Measurements from ENCODE around the gene DHRS12. TPM values are rescaled to one million over a fixed set of nuclear protein-coding genes. Genes with fewer than 3 reads are reported as not detected.

Gene DHRS12
- total and polyA plus RNA-seq, 10 donors: 11.3 to 22.8 (median 16.9) TPM

DNA sequence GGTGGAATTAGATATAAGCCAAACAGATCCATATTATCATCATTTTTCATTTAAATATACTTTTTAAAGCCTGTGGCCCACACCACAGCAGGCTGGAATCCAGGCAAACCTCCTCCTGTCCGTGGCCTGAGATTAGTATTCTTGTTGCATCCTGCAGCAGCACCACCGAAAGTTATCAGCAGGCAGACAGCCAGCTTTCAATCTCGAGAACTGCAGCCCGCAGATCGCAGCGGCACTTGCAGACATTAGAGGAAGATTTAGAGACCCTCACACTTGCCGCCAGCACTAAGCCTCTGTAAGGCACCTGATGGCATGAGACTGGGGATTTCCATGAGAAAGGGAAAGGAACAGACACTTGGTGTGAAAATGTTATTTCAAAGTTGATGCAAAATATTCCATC is 7.4 kb downstream of the DHRS12 start:
- Histone ChIP-seq H3K27me3 (replicated peaks in 1 of 7) (no peaks in the 10 kb centered on the region), H3K36me3 (peaks cover 0 to 48% (median 4%) of the 10 kb centered on the region in 6 donors), H3K4me3 (no peak overlapping the region), H3K27ac (no peak overlapping the region), H3K9me3 (no peaks in the 10 kb centered on the region), H3K4me1 (peaks cover 6 to 42% (median 20%) of the 10 kb centered on the region in 6 donors)
- WGBS, 5 donors: 84 to 91% (median 88%) methylated on average over 7 of the region's 7 CpGs
- TF ChIP-seq POLR2AphosphoS5 (IDR thresholded peaks at IDR 0.05): no peak
- TF ChIP-seq POLR2A (IDR thresholded peaks at IDR 0.05): no peak
- TF ChIP-seq, protein P1, sequence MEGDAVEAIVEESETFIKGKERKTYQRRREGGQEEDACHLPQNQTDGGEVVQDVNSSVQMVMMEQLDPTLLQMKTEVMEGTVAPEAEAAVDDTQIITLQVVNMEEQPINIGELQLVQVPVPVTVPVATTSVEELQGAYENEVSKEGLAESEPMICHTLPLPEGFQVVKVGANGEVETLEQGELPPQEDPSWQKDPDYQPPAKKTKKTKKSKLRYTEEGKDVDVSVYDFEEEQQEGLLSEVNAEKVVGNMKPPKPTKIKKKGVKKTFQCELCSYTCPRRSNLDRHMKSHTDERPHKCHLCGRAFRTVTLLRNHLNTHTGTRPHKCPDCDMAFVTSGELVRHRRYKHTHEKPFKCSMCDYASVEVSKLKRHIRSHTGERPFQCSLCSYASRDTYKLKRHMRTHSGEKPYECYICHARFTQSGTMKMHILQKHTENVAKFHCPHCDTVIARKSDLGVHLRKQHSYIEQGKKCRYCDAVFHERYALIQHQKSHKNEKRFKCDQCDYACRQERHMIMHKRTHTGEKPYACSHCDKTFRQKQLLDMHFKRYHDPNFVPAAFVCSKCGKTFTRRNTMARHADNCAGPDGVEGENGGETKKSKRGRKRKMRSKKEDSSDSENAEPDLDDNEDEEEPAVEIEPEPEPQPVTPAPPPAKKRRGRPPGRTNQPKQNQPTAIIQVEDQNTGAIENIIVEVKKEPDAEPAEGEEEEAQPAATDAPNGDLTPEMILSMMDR (IDR thresholded peaks at IDR 0.05 in 8 of 11, conservative IDR thresholded peaks at IDR 0.05 in 3 of 11): no peak
- intact Hi-C loops (cut with DNase I; ENCODE audit: low total_unique reads): loop anchor here (10.0 kb wide), 1 partner anchor 362 kb away; no protein-coding TSS in a partner anchor
- no peak for DNase-seq

GRCh38 chr13:51795419-51795818 is 8.5 kb downstream of the DHRS12 start:
- Histone ChIP-seq H3K27me3 (replicated peaks in 1 of 7) (no peaks in the 10 kb centered on the region), H3K27ac (no peak overlapping the region), H3K9me3 (no peaks in the 10 kb centered on the region), H3K36me3 (peaks cover 0 to 55% (median 4%) of the 10 kb centered on the region in 6 donors), H3K4me1 (peaks cover 3 to 35% (median 17%) of the 10 kb centered on the region in 6 donors), H3K4me3 (no peak overlapping the region)
- intact Hi-C loops (cut with DNase I; ENCODE audit: low total_unique reads): loop anchor here (10.0 kb wide), 1 partner anchor 361 kb away; no protein-coding TSS in a partner anchor
- 81 to 95% (median 89%) methylated on average over 2 of the region's 2 CpGs for WGBS, 5 donors
- no peak for DNase-seq
- TF ChIP-seq, protein P1 (IDR thresholded peaks at IDR 0.05 in 8 of 11, conservative IDR thresholded peaks at IDR 0.05 in 3 of 11): no peak
- no peak for TF ChIP-seq POLR2A (IDR thresholded peaks at IDR 0.05)
- no peak for TF ChIP-seq POLR2AphosphoS5 (IDR thresholded peaks at IDR 0.05)

- TF ChIP-seq POLR2A (IDR thresholded peaks at IDR 0.05) (no peak), POLR2AphosphoS5 (IDR thresholded peaks at IDR 0.05) (peak in 1 of 3 donors; percentile 50)
- TF ChIP-seq, protein P1 (IDR thresholded peaks at IDR 0.05 in 8 of 11, conservative IDR thresholded peaks at IDR 0.05 in 3 of 11): no peak
- no peaks in the 10 kb centered on the region for H3K9me3 ChIP-seq
- intact Hi-C loops (cut with DNase I; ENCODE audit: low total_unique reads): loop anchor here (10.0 kb wide), 1 partner anchor 360 kb away; no protein-coding TSS in a partner anchor
- no peak overlapping the region for H3K4me3 ChIP-seq
- no peaks in the 10 kb centered on the region for H3K27me3 ChIP-seq (replicated peaks in 1 of 7)
- peaks cover 3 to 35% (median 17%) of the 10 kb centered on the region in 6 donors for H3K4me1 ChIP-seq
- WGBS, 5 donors: 52 to 80% (median 79%) methylated on average over 4 of the region's 4 CpGs
- H3K36me3 ChIP-seq: peaks cover 0 to 60% (median 4%) of the 10 kb centered on the region in 6 donors
- no peak for DNase-seq
- H3K27ac ChIP-seq: no peak overlapping the region
Observed at GRCh38 chr13:51794964-51795363, 9.0 kb downstream of the DHRS12 start.

DNA sequence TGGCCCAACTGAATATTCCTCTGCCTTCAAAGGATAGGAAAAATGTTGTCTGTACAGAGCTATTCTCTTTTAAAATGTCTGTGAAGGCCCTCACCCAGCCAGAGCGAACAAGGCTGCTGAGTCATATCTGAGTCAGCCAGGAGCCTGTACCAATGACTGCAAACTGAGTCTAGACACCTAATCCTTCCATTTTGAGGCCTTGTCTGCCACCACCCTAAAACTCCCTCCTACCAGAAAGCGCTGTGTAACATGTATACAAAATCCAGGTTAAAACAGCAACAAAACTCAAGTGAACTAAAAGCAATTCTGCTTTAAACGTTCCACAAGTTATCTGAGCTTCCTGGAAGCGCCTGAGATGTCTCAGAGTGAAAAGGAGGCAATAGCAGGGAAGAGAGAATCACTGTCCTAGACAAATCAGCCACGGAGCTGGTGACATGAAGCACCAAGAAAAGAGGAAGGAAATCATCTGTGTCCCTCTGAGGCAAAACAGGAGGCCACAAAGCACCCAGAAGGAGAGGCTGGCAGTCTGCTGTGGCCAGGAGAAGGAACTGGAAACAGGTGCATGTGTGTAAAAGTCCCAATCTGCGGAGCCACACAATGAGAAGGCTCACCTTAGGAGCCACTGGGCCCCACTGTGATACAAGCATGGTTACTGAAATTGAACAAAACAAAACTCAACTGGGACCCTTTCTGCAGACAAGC is 10.2 kb downstream of the DHRS12 start:
- H3K4me1 ChIP-seq: peaks cover 3 to 35% (median 17%) of the 10 kb centered on the region in 6 donors
- no peaks in the 10 kb centered on the region for H3K27me3 ChIP-seq (replicated peaks in 1 of 7)
- WGBS, 5 donors: 35 to 45% (median 41%) methylated on average over 6 of the region's 6 CpGs
- peak in 2 of 3 donors; percentile 51 to 68 for TF ChIP-seq POLR2AphosphoS5 (IDR thresholded peaks at IDR 0.05)
- TF ChIP-seq, protein P1 (IDR thresholded peaks at IDR 0.05 in 8 of 11, conservative IDR thresholded peaks at IDR 0.05 in 3 of 11): no peak
- H3K9me3 ChIP-seq: no peaks in the 10 kb centered on the region
- H3K27ac ChIP-seq: peak overlapping the region in 4 of 8 donors; percentile 6 to 21 (median 10)
- H3K4me3 ChIP-seq: no peak overlapping the region
- intact Hi-C loops (cut with DNase I; ENCODE audit: low total_unique reads): loop anchor here (10.0 kb wide), 1 partner anchor 359 kb away; no protein-coding TSS in a partner anchor
- no peak for DNase-seq
- H3K36me3 ChIP-seq: peaks cover 0 to 64% (median 1%) of the 10 kb centered on the region in 6 donors

Data from spleen (tissue), 11 donors.